H7 (cell line): Measurements from ENCODE around the gene MAP2K1. TPM values are rescaled to one million over a fixed set of nuclear protein-coding genes. Genes with fewer than 3 reads are reported as not detected.
A peak's percentile ranks its signal among the peaks of the same experiment; 100 is the strongest.
"Not testable (repeated sequence)": the region's sequence is repeated elsewhere in the genome, so short reads cannot be mapped to it uniquely, and the experiment has no call there.

Source experiments
- DNase-seq: peaks from one replicate; pipeline ENCODE4 v3.0.0; 2012
- H3K27me3 ChIP-seq: 2 replicates; pipeline ENCODE4 v1.6.0; 2011; ENCODE audit warnings: mild to moderate bottlenecking, low read length; ENCODE audit not compliant: control insufficient read depth, insufficient read depth
- H3K36me3 ChIP-seq: replicated peaks from 2 replicates; pipeline ENCODE4 v1.5.1; 2011; ENCODE audit warnings: low read length; ENCODE audit not compliant: control insufficient read depth, insufficient read depth
- H3K4me3 ChIP-seq: 2 replicates; pipeline ENCODE4 v1.5.1; 2011; ENCODE audit warnings: low read depth, mild to moderate bottlenecking, control low read depth, low read length, moderate library complexity; ENCODE audit not compliant: insufficient read depth
- total RNA-seq: library from RNA; depleted of rRNA; stranded (reverse); fragments of >200 nt; shearing (Covaris generic); gene quantifications from 2 replicates; pipeline ENCODE4 v1.2.3, GENCODE V29; 2014

The MAP2K1 gene
- total RNA-seq, 1 experiment from 2014 or later, result 45.8 TPM

GRCh38 chr15:66488525-66488924, 101.8 kb downstream of the MAP2K1 start:
- no peak for DNase-seq

GRCh38 chr15:66489179-66489791, 102.6 kb downstream of the MAP2K1 start:
- Histone ChIP-seq H3K36me3 (peaks cover 24% of the 10 kb centered on the region), H3K27me3 (no peaks in the 10 kb centered on the region), H3K4me3 (no peak overlapping the region)
- DNase-seq, result no peak

More at GRCh38 chr15:66488525-66488924, 101.8 kb downstream of the MAP2K1 start:
- Histone ChIP-seq H3K27me3 (no peaks in the 10 kb centered on the region), H3K36me3 (peaks cover 19% of the 10 kb centered on the region), H3K4me3 (no peak overlapping the region)

GRCh38 chr15:66491846-66492245, 105.1 kb downstream of the MAP2K1 start:
- Histone ChIP-seq H3K36me3 (peaks cover 30% of the 10 kb centered on the region), H3K4me3 (no peak overlapping the region), H3K27me3 (no peaks in the 10 kb centered on the region)
- no peak for DNase-seq

- DNase-seq, result no peak
- Histone ChIP-seq H3K27me3 (no peaks in the 10 kb centered on the region), H3K36me3 (peaks cover 25% of the 10 kb centered on the region), H3K4me3 (no peak overlapping the region)
Observed at GRCh38 chr15:66494262-66494661, 107.5 kb downstream of the MAP2K1 start.

- DNase-seq, result no peak
- Histone ChIP-seq H3K27me3 (no peaks in the 10 kb centered on the region), H3K36me3 (peaks cover 40% of the 10 kb centered on the region), H3K4me3 (peak overlapping the region; percentile 59)
Observed at GRCh38 chr15:66496951-66497501, 110.3 kb downstream of the MAP2K1 start.

GRCh38 chr15:66497502-66498455, 111.1 kb downstream of the MAP2K1 start, which contains the start of gene SNAPC5:
Gene SNAPC5, minus strand, starts transcription at chr15:66497762. Its CDS starts 31 bp downstream, at chr15:66497731.
- Histone ChIP-seq H3K27me3 (no peaks in the 10 kb centered on the region), H3K36me3 (peaks cover 46% of the 10 kb centered on the region), H3K4me3 (peak within 1 kb of the TSS; percentile 59)
- peak; percentile 94 for DNase-seq

- DNase-seq, result no peak
- H3K27me3 ChIP-seq, result no peaks in the 10 kb centered on the region
- no peak overlapping the region for H3K4me3 ChIP-seq
- H3K36me3 ChIP-seq, result peaks cover 52% of the 10 kb centered on the region
Observed at GRCh38 chr15:66498501-66499386, 112.0 kb downstream of the MAP2K1 start.

- not testable (repeated sequence) for H3K27me3 ChIP-seq, DNase-seq, H3K4me3 ChIP-seq
- H3K36me3 ChIP-seq, result peaks cover 41% of the 10 kb centered on the region
Observed at GRCh38 chr15:66500346-66500745, 113.6 kb downstream of the MAP2K1 start.

GRCh38 chr15:66502491-66502890, 115.8 kb downstream of the MAP2K1 start:
- H3K4me3 ChIP-seq, result no peak overlapping the region
- peaks cover 41% of the 10 kb centered on the region for H3K36me3 ChIP-seq
- DNase-seq, result no peak
- no peaks in the 10 kb centered on the region for H3K27me3 ChIP-seq

- H3K27me3 ChIP-seq, DNase-seq: not testable (repeated sequence)
- Histone ChIP-seq H3K36me3 (peaks cover 41% of the 10 kb centered on the region), H3K4me3 (peak overlapping the region; percentile 96)
Observed at GRCh38 chr15:66503041-66503648, 116.4 kb downstream of the MAP2K1 start.

GRCh38 chr15:66503780-66504562, 117.3 kb downstream of the MAP2K1 start:
- Histone ChIP-seq H3K36me3 (peaks cover 38% of the 10 kb centered on the region), H3K4me3 (peak overlapping the region; percentile 96), H3K27me3 (no peaks in the 10 kb centered on the region)
- no peak for DNase-seq

- peaks cover 35% of the 10 kb centered on the region for H3K36me3 ChIP-seq
- peak; percentile 76 for DNase-seq
- no peaks in the 10 kb centered on the region for H3K27me3 ChIP-seq
- H3K4me3 ChIP-seq, result peak within 1 kb of the TSS; percentile 96
Observed at GRCh38 chr15:66504563-66505429, 118.1 kb downstream of the MAP2K1 start, which contains the start of the genes RPL4 and ZWILCH. Gene RPL4, minus strand, starts transcription at chr15:66504855. Its CDS starts 65 bp downstream, at chr15:66504790. Gene ZWILCH, plus strand, starts transcription at chr15:66505326. Its CDS starts 13 bp downstream, at chr15:66505339.
